CD4-positive, alpha-beta T cell treated with Interleukin-2 at 100 ng/mL for 4 hours (primary cell): ENCODE data around the gene CDC6.

Experiments used
- DNase-seq: peaks from one replicate; pipeline ENCODE4 v3.0.0-alpha.2; 2020; ENCODE audit warnings: low spot score

Gene CDC6

DNA sequence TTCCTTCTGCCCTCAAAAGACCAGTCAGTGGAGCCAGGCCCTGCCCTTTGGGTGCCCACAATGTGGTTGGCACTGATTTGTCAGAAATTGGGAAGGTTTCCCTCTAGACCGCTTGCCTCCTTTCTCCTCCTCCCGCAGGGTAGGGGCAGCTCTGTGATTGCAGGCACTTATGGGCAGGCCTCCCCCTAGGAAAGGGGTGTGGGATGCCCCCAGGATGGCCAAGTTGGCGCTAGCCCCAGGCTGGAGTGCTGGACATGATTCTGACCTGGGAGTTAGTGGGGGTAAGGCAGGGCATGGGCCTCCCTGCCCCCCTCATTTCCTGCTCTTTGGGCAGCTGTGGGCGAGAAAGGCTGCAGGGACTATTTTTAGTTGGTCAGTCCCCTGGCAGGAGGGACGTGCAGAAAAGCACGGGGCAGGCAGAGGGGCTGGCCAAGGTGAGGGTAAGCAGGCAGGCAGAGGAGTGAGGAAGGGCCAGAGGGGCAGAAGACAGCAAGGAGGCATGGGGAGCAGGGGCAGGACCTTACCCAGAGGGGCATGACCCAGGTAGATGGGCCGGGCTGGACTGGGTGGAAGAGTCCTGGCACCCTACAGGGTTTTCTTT, 24.6 kb downstream of the CDC6 start:
- DNase-seq: no peak

DNA sequence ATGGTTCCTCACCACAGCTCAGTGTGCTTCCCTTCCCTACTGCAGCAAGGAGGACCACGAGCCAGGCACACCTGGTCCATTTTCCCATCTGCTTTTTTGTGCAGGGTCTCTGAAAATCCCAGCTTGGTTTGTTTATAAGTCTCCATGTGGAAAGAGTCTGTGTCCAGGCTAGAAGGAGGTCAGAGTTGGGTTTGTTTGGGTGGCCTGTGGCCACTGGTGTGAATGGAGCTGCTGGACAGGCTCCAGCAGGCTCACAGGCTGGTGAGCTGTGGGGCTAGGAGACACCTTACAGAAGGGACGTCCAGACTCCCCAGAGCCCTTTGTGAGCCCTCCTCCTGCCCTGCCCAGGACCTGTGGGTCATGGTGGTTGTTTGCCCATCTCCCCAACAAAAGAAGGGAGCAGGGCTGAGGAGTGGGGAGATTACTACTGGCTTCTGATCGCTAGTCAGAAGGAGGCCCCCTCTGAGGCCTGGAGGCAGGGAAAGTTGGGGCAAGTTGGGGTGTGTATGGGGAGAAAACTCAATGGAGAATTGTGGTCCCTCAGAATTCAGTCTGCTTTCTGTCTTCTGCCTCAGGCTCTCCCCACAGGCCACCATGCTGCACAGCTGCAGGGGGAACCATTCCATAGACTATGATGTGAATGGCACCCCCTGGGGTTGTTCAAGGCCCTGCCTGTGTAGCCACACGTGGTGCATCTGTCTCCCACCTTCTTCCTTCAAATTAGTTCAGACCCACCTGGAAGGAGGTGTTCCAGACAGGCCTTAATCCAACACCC, 25.4 kb downstream of the CDC6 start:
- no peak for DNase-seq

DNA sequence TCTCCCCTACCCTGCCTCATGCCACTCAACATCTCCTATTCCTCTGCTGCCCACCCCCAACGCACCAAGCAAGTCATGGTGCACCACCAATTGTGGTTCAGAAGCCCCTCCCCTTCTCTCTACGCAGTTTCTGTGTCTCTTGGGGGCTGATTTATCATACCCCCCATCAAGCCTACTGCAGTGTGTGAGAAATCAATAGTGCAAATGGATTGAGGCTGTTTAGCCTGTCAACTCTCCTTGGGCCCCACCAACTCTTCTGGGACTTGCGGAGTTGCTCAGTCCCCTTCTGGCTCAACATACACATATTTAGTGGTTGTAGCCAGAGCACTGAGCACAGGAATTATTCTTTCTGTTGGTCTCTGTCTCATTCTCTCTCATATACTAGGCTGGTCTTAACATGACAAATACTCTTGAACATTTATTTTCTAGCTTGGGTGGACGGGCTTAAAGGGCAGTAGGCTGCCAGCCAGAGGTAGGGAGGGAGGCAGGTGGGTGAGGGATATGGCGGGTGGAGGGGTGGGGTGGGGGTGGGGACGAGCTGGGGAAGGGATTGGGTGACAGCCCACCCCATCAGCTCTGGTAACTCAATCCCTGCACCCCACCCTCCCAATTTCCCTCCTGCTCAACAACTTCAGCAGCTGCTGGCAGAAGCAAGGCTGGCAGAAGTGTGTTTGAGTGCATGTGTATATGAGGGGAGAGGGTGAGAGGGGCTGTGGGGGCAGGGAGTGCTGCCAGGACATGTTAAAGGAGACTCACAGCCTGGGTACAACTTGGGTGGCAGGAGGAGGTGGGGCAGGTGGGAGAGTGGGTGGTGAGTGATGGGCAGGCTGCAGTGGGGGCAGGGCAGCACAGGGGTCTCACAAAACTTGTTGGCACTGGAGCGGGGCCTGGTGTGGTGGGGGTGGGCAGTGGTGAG, 26.2 kb downstream of the CDC6 start:
- no peak for DNase-seq

DNA sequence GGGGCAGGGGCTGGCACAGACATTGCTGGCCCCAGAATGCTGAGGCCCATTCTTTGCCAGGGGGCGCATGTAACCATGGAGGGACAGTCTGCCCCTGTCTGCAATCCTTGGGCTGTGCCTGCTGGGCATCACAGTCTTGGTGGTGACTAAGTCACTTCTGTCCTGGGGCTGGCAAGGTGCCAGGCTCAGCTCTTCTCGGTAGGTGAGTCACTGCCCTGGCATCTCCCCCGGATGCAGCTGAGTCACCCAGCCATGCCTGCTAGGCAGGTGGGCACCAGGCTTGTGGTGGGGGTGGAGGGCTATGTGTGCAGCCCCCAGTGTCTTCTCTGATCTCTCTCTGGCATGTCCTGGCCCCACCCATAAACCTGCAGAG, 26.9 kb downstream of the CDC6 start:
- DNase-seq: peak; percentile 96

DNA sequence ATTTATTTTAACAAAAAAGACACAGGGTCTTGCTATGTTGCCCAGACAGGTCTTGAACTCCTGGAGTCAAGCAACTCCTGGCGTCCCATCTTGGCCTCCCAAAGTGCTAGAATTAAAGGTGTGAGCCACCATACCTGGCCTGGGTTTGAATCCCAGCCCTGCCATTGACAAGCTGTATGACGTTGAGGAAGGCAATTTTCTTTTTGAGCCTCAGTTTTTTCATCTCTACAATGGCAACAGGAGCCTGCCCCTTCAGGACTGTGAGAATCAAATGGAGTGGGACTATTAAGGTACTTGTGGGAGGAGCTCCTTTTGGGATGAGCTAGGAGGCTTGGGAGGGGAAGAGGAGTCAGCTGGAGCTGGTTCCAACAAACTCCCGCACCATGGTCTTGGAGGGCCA, 27.5 kb downstream of the CDC6 start:
- no peak for DNase-seq

DNA sequence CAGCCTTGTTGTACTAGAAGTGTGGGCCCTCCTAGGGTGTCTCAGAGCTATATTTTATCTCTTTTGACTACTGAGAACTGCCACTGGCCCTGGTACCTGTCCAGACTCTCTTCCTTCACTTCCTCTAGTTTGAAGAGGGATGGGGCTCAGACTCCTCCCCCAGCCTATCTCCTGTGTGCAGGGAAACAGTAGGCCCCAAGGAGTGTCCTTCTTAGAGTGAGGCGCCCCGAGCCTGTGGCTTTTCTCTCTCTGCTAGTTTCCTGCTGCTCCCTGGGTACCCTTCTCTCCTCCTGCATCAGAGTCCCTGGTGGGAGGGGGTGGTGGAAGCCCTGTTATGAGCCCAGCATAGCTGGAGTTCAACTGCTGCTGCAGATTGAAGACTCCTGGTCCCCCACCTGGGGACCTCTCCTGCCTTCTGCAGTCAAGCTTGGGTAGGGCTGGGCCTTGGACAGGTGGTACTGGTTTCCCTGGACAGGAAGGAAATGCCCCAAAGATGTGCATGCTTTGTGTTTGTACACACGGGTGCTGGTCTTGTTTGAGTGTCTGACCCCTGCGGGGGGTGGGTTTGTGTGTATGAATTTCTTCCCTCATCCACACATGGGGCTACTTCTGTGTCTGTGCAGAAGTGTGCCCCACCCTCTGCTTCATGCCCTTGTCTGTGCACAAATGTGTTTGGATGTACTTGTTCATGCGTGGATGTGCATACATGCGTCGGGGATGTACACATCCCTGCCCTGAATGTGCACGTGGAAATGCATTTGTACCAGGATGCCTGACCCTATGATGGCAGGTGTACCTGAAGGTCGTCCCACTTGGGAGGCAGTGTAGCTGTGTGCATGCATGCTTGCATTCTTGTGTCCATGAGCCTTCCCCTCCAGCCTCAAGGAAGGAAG, 28.2 kb downstream of the CDC6 start:
- DNase-seq: no peak

DNA sequence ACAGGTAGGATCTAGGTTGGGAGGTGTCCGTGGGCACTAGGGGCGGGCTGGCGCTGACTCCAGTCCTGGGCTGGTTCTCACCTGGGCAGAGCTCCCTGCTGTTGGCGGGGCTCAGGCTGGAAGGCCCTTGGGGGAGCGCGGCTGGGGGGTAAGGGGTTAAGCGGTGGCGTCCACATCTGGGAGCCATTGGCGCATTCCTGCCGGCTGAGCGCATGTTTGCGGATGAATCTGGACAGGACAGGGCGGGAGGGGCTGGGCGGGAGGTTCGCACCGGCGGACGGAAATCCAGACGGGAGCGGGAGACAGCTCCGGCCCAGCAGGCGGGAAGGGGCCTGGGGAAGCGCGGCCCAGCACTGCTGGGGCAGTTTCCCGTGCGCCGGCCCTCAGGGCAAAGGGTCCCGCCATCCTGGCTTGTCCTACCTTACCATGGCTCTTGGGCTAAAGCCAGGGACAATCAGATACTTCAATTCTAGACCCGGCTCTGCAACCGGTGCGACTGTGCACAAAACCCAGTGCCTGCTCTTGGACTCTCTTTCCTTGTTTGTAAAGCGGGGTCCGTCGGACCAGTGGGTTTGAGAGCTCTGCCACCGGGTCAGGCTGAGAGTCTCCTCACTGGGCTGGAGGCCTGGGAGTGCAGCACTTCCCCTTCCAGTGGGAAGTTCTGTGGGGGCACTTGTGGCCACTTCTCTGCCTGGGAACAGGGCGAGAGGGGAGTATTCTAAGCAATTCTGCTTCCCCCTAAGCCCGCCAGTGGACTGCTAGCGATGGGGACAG, 29.1 kb downstream of the CDC6 start:
- DNase-seq: no peak

DNA sequence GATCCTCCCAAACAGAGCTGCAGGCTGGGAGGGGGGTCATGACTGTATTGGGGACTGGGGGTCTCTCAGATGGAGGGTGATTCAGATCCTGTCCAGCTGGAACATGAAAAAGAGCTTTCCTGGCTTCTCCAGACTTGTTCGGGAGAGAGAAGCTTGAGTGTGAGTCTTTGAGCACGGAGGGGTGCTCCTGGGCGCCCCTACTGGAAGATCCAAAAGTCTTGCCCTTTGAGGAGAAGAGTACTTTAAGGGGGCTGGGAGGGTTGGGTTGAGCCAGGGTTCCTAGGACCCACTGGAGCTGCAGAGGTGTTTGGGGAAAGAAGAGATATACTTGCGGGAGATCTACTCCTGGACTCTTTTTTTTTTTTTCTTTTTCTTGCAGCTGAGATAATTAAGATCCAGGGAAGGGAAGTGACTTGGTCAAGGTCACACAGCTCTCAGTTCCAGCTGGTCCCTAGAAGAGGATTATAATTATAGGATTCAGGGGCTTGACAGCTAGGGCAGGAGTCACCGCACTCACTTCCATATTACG, 29.7 kb downstream of the CDC6 start:
- DNase-seq: peak; percentile 58

DNA sequence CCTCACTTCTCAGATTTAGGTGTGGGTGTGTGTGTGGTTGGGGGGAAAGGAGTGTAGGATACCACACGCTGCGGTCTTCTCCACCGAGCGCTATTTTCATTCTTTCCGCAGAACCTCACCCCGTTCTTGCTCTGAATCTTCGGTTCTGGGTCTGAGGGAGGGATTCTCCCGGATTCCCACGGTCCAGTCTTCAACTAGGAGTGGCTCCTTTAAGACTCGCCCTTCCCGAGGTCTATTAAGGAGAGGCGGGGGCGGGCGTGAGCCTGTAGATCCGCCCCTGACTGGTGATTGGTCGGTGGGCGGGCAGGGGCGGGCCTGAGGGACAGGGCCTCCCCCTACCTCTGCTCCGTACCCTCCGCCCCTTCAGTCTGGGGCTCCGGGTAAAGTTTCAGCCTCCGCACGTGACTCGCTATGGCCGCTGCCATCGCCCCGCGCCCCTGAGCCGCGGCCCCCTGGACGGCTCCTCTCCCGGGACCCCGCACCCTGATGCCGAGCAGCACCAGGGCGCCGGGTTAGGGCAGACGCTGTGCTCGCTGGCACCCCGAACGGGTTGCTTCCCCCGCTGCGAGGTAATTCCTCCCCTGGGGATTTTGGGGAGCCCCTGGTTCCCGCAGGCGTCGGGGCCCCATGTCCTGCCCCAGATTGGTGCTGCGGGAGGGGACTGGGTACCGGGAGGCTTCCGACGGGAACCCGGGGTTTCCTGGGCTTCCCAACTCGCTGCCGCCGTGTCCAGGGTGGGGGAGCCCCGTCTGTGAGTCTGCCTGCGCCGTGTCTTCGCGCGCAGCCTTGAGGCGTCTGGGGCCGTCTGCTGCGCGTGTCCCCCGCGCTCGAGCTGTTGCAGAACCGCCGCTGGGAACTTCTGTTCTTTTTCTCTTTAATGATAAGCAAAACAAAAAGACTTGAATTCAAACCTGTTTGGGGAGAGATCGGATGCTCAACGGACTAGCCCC, 30.5 kb downstream of the CDC6 start:
- peak; percentile 92 for DNase-seq

DNA sequence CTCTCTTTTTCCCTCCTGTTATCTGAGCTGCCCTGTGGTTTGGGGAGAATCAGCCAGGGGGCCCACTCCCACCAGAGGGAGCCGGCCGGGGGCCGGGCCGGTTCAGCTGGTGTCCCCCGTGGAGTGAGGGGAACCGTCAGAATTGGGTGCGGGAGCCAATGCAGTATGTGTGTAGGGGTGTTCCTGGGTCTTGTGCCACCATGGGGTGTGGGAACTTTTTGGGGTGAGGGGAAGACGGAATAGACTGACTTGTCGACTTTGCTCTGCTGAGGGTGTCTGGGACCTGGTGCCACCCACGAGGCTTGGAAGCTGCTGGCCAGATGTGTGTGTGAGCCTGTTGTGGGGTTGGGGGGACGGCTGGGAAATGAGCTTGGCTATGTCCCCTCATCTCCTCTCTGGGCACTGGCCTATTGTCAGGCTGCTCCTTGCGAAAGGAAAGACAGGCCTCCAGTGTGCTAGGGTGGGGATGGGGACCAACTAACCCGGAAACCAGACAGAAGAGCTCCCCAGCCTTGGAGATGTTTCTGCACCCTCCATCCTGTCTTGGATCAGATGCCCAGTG, 31.2 kb downstream of the CDC6 start:
- no peak for DNase-seq

DNA sequence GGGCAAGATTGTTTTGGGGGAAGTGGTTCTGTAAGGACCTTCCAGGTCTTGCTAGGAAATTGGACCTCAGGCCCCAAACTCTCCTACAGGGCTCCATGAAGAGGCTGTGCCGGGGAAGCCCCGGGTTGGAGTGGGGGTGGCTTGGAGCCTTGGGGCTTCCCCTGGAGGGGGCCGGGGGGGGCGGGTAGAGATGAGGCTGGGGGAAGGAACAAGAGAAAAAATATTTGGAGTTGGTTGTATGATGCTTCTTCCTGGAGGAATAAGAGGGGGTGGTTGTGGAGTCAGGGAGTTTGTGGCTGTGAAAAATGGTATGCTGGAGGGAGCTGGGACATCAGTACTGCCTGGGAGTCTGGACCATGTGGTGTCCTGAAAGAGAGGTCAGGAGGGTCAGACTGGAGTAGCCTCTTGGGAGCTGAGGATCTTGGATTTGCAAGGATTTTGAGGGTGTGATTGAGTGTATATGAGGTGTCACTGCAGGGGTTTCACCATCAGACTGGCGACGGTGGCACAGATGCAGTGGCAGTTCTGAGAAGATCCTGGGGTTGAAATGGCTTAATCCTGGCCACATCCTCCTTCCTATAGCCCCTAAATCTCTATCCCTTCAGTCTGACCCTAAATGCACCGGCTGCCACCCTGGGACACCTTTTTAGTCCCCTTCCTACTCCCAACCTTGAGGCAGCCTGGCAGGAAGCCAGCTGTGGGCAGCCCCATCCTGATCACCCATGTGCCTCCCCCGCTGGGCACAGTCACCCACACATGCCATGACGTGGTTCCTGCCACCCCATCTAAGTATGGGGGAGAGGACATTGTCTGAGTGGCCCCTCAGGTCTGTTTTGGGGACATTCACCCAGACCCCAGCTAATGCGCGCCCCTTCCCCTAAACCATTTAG, 32.2 kb downstream of the CDC6 start:
- peak; percentile 84 for DNase-seq

DNA sequence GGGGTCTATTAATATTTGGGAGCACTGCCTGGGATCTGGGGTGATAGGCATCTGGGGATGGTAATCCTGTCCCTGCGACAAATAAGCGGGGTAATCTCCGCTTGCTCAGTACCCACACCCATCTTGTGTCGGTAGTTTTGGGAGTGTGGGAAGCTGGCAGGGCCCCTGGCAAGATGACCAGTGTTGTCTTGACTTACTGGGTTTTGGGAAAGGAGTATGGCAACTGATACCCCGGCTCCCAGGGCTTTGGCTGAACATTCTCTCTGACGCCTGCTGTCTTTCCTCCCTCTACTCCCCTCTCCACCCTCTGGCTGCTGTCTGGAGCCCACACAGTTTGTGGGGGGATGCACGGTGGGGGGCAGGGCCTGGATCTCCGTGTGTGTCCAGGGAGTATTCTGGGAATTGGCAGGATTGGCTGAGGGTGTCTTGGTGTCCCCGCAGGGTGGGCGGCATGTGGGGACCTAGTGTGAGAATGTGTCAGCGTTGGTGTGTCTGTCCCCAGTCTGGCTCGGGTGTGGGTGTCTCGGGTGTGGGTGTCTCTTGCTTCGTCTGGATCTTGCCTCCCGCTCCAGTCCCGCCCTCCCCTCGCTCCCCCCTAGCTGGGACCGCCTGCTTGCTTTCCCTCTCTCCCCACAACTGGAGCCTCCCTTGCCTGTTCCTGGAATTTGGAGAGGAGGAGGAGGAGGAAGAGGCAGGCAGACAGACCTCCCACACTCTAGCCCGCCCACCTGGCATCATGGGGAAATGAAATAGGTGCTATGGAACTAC, 33.3 kb downstream of the CDC6 start:
- peak; percentile 75 for DNase-seq

DNA sequence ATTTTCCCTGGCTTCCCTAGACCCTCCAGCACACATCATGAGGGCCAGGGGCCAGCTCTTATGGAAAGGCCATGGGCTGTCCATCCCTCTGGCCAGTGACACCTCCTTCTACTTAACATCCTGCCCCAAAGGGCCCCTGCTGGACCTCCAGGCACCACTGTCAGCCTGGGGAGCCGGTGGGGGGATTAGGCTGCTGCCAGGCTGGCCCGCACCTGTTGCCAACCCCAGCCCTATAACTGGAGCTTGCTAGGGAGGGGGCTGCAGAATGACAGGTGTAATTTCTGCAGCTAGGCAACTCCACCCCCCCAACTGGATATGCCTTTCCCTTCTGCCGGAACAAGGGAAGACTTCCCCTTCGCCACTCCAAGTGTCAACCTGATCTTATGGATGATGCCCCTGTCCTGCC, 33.8 kb downstream of the CDC6 start:
- no peak for DNase-seq

DNA sequence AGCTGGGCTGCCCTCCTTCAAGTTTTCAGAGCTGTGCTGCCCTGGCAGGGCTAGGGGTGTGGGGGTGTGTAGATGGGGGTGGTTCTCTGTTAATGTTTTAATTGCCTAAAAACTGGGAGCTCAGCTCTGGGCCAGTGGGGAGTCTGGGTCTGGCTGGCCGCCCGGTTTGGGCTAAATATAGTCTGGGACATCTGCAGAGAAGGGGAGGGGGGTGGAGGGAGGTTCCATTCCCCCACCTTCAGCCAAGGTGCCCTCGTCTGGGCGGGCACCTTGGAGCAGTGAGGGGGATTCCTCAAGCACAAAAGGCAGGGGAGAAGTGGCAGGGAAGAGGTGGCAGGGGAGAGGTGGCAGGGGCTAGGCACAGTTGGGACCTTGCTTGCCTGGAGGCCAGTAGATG, 34.3 kb downstream of the CDC6 start:
- no peak for DNase-seq

DNA sequence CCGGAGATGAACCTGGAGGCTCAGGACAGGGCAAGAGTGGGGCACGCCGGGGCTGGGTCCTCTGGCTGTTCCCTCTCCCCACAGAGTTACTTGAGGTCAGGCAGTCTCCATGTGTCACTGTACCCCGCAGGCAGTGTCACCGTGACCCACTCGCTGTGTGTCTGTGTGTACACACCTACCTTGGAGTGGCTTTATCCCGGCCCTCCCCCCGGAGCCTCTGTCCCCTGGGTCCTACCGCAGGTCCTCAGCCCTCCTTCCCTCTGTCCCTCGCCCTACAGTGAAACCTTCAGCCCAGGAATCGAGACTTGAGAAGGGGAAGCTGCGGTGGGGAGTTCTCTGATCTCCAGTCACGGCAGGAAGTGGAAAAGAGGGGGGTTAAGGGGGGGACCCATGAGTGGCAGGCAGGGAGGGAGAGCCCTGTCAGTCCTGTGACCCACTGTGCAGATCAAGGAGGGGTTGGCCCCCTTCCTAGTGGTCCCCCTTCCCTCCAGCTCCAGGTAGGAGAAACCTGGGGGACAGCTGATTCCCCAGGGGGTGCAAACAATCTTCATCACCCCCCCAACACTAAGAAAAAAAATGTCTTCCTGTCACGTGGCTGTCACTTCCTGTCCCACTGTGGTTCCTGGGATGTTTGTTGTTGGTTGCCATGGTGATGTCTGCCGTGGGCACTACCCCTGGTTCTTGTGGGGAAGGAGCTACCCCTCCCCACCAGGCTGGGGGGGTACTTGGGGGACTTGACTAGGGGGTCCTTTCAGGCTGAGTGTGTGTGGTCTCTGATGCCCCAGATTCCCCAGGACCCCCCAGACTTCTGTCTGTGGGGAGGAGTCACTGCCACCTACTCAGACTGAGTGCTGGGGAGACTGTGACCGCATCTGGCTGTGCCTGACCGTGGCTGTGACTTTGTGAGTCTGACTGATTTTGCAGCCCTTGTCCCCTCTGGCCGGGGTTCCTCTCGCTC, 35.0 kb downstream of the CDC6 start:
- DNase-seq: peak; percentile 96
